ENCODE data around the gene ELP4. TPM values are rescaled to one million over a fixed set of nuclear protein-coding genes. Genes with fewer than 3 reads are reported as not detected.
A peak's percentile ranks its signal among the peaks of the same experiment; 100 is the strongest.
"Not testable (repeated sequence)": the region's sequence is repeated elsewhere in the genome, so short reads cannot be mapped to it uniquely, and the experiment has no call there.

Gene ELP4
- total RNA-seq, 1 donor from 2014 or later = 18.9 TPM

GRCh38 chr11:31555938-31556337, 46.4 kb downstream of the ELP4 start:
- DNase-seq = no peak

- peak; percentile 68 for DNase-seq
Observed at GRCh38 chr11:31558001-31558400, 48.4 kb downstream of the ELP4 start.

- no peak for DNase-seq
Observed at GRCh38 chr11:31560842-31561476, 51.4 kb downstream of the ELP4 start.

GRCh38 chr11:31564517-31564916, 55.0 kb downstream of the ELP4 start:
- DNase-seq = not testable (repeated sequence)

- DNase-seq = not testable (repeated sequence)
Observed at GRCh38 chr11:31574133-31574532, 64.6 kb downstream of the ELP4 start.

GRCh38 chr11:31575764-31576163, 66.2 kb downstream of the ELP4 start:
- DNase-seq = not testable (repeated sequence)

GRCh38 chr11:31579412-31579811, 69.8 kb downstream of the ELP4 start:
- DNase-seq = not testable (repeated sequence)

- DNase-seq = no peak
Observed at GRCh38 chr11:31582697-31583096, 73.1 kb downstream of the ELP4 start.

GRCh38 chr11:31598454-31598853, 88.9 kb downstream of the ELP4 start:
- DNase-seq = no peak

- no peak for DNase-seq
Observed at GRCh38 chr11:31601635-31602282, 92.2 kb downstream of the ELP4 start.

- DNase-seq = no peak
Observed at GRCh38 chr11:31606893-31607292, 97.3 kb downstream of the ELP4 start.

- no peak for DNase-seq
Observed at GRCh38 chr11:31607914-31608313, 98.3 kb downstream of the ELP4 start.

GRCh38 chr11:31608995-31609394, 99.4 kb downstream of the ELP4 start:
- DNase-seq = no peak

- DNase-seq = no peak
Observed at GRCh38 chr11:31610544-31610943, 101.0 kb downstream of the ELP4 start.

- DNase-seq = no peak
Observed at GRCh38 chr11:31617246-31617645, 107.7 kb downstream of the ELP4 start.

GRCh38 chr11:31619980-31620379, 110.4 kb downstream of the ELP4 start:
- DNase-seq = no peak

- no peak for DNase-seq
Observed at GRCh38 chr11:31620434-31620833, 110.9 kb downstream of the ELP4 start.

GRCh38 chr11:31625868-31626267, 116.3 kb downstream of the ELP4 start:
- DNase-seq = no peak

GRCh38 chr11:31628111-31628510, 118.5 kb downstream of the ELP4 start:
- DNase-seq = no peak

GRCh38 chr11:31636983-31637382, 127.4 kb downstream of the ELP4 start:
- DNase-seq = no peak

- DNase-seq = no peak
Observed at GRCh38 chr11:31640611-31641010, 131.0 kb downstream of the ELP4 start.

- peak; percentile 69 for DNase-seq
Observed at GRCh38 chr11:31641477-31642062, 132.0 kb downstream of the ELP4 start.

- peak; percentile 50 for DNase-seq
Observed at GRCh38 chr11:31643857-31644256, 134.3 kb downstream of the ELP4 start.

- DNase-seq = peak; percentile 74
Observed at GRCh38 chr11:31645747-31646146, 136.2 kb downstream of the ELP4 start.
